Trophoblast cell (in vitro differentiated cells and primary cell): Measurements from ENCODE around the gene PTPRT.
A peak's percentile ranks its signal among the peaks of the same experiment; 100 is the strongest.

Source experiments
- DNase-seq, 2 donors: peaks; one replicate each; pipeline ENCODE4 v3.0.0-alpha.2; 2016
- H2AFZ ChIP-seq: 2 replicates; pipeline ENCODE4 v1.6.1; 2013; ENCODE audit warnings: low read length, moderate library complexity, mild to moderate bottlenecking; ENCODE audit not compliant: insufficient read depth, poor library complexity
- H2AK5ac ChIP-seq: 2 replicates; pipeline ENCODE4 v1.6.1; 2013; ENCODE audit warnings: mild to moderate bottlenecking, low read length
- H2BK120ac ChIP-seq: 2 replicates; pipeline ENCODE4 v1.6.1; 2013; ENCODE audit warnings: low read length, mild to moderate bottlenecking, moderate library complexity; ENCODE audit not compliant: insufficient read depth, poor library complexity
- H2BK12ac ChIP-seq: 2 replicates; pipeline ENCODE4 v1.6.1; 2013; ENCODE audit warnings: mild to moderate bottlenecking, low read length, moderate library complexity
- H2BK5ac ChIP-seq: 2 replicates; pipeline ENCODE4 v1.6.1; 2013; ENCODE audit warnings: low read length, low read depth, moderate library complexity, mild to moderate bottlenecking; ENCODE audit not compliant: poor library complexity
- H3K14ac ChIP-seq: 2 replicates; pipeline ENCODE4 v1.6.1; 2013; ENCODE audit warnings: mild to moderate bottlenecking, low read length
- H3K18ac ChIP-seq: 2 replicates; pipeline ENCODE4 v1.6.1; 2013; ENCODE audit warnings: mild to moderate bottlenecking, low read length
- H3K23ac ChIP-seq: 2 replicates; pipeline ENCODE4 v1.6.1; 2013; ENCODE audit warnings: low read length
- H3K27ac ChIP-seq: 2 replicates; pipeline ENCODE4 v1.5.1; 2013; ENCODE audit warnings: low read depth, mild to moderate bottlenecking, inconsistent platforms, low read length, moderate library complexity
- H3K27me3 ChIP-seq: 2 replicates; pipeline ENCODE4 v1.6.1; 2013; ENCODE audit warnings: inconsistent platforms, mild to moderate bottlenecking, low read length, moderate library complexity; ENCODE audit not compliant: insufficient read depth
- H3K36me3 ChIP-seq, 2 experiments: 1 replicate in 1 of 2; 2 replicates in 1 of 2; pipeline ENCODE4 v1.6.1; 2013; ENCODE audit warnings: low read length in 2 of 2, mild to moderate bottlenecking in 2 of 2, moderate library complexity in 1 of 2; ENCODE audit not compliant: insufficient read depth in 2 of 2, control insufficient read depth in 1 of 2
- H3K4ac ChIP-seq: 2 replicates; pipeline ENCODE4 v1.6.1; 2013; ENCODE audit warnings: low read depth, mild to moderate bottlenecking, low read length, moderate library complexity
- H3K4me1 ChIP-seq, 2 experiments: 1 replicate in 1 of 2; 2 replicates in 1 of 2; pipeline ENCODE4 v1.6.1; 2013; ENCODE audit warnings: low read length in 2 of 2, mild to moderate bottlenecking in 2 of 2, moderate library complexity in 1 of 2; ENCODE audit not compliant: insufficient read depth in 2 of 2, control insufficient read depth in 1 of 2
- H3K4me2 ChIP-seq: 2 replicates; pipeline ENCODE4 v1.6.1; 2013; ENCODE audit warnings: inconsistent platforms, mild to moderate bottlenecking, low read length, moderate library complexity
- H3K4me3 ChIP-seq: 2 replicates; pipeline ENCODE4 v1.5.1; 2013; ENCODE audit warnings: mild to moderate bottlenecking, low read depth, low read length, inconsistent platforms
- H3K79me1 ChIP-seq: one replicate; pipeline ENCODE4 v1.6.1; 2013; ENCODE audit warnings: low read length
- H3K79me2 ChIP-seq: 2 replicates; pipeline ENCODE4 v1.6.1; 2013; ENCODE audit warnings: low read length, mild to moderate bottlenecking; ENCODE audit not compliant: control insufficient read depth, insufficient read depth, poor library complexity
- H3K9ac ChIP-seq: 2 replicates; pipeline ENCODE4 v1.6.1; 2013; ENCODE audit warnings: mild to moderate bottlenecking, low read length
- H3K9me3 ChIP-seq: 2 replicates; pipeline ENCODE4 v1.6.1; 2013; ENCODE audit warnings: low read depth, mild to moderate bottlenecking, control low read depth, inconsistent platforms, low read length; ENCODE audit not compliant: insufficient read depth
- H4K12ac ChIP-seq: 2 replicates; pipeline ENCODE4 v1.6.1; 2013; ENCODE audit warnings: low read depth, mild to moderate bottlenecking, low read length, moderate library complexity
- H4K8ac ChIP-seq: 2 replicates; pipeline ENCODE4 v1.6.1; 2013; ENCODE audit warnings: low read depth, mild to moderate bottlenecking, low read length, moderate library complexity
- H4K91ac ChIP-seq: one replicate; pipeline ENCODE4 v1.6.1; 2013; ENCODE audit warnings: low read depth, mild to moderate bottlenecking, low read length, moderate library complexity
- WGBS: extraction: QIAGEN DNeasy Blood & Tissue Kit; methylation state at CpG from one replicate; pipeline ENCODE4 v1.1.7; 2013; ENCODE audit warnings: missing lambda C conversion rate; ENCODE audit not compliant: insufficient read length, insufficient coverage; ENCODE audit errors: extremely low coverage; 5-methylcytosine and 5-hydroxymethylcytosine counted together

PTPRT gene

GRCh38 chr20:43119720-43120119 is 70.0 kb downstream of the PTPRT start:
- WGBS: no CpG with 5 or more reads among the region's 2 CpGs
- H2AFZ ChIP-seq: no peak overlapping the region
- H3K14ac ChIP-seq: no peak overlapping the region

DNA sequence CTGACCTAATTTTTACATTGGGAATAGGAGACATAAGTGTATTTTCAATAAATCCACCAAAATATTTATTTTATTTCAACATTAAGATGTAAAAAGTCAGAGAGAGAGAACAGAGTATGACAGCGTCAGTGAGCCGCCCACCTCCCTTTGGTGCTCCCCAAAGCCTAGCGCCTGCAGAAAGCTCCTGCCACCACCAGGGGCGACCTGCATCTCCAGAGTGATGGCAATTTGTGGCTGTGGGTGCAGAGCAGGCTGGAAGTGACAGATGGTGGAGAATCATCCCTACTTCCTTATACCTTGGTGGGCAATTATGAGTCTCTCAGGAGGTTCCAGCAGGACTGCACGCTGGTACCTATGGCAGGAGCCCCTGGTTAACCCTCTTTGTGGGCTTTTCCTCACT is 87.3 kb downstream of the PTPRT start:
- Histone ChIP-seq H4K12ac (no peak overlapping the region), H2AK5ac (no peak overlapping the region), H3K9me3 (no peaks in the 10 kb centered on the region), H3K14ac (no peak overlapping the region), H3K79me1 (no peaks in the 10 kb centered on the region), H3K4me3 (no peak overlapping the region), H3K4me2 (no peak overlapping the region), H3K27me3 (no peaks in the 10 kb centered on the region), H3K4me1 (no peaks in the 10 kb centered on the region), H3K4ac (no peak overlapping the region), H3K23ac (no peak overlapping the region), H2AFZ (no peak overlapping the region), H3K18ac (no peak overlapping the region), H3K9ac (no peak overlapping the region), H3K27ac (no peak overlapping the region), H2BK12ac (no peak overlapping the region), H4K8ac (no peak overlapping the region), H4K91ac (no peak overlapping the region), H2BK5ac (no peak overlapping the region), H3K36me3 (no peaks in the 10 kb centered on the region), H2BK120ac (no peak overlapping the region), H3K79me2 (no peaks in the 10 kb centered on the region)
- WGBS: no CpG with 5 or more reads among the region's 5 CpGs
- DNase-seq: no peak

More at GRCh38 chr20:43119720-43120119, 70.0 kb downstream of the PTPRT start:
- Histone ChIP-seq H4K8ac (no peak overlapping the region), H3K79me2 (no peaks in the 10 kb centered on the region), H2BK12ac (no peak overlapping the region), H2AK5ac (no peak overlapping the region), H3K9me3 (no peaks in the 10 kb centered on the region), H3K4ac (no peak overlapping the region), H3K79me1 (no peaks in the 10 kb centered on the region), H3K4me1 (no peaks in the 10 kb centered on the region), H3K23ac (no peak overlapping the region), H3K4me2 (no peak overlapping the region), H4K91ac (no peak overlapping the region), H3K27ac (no peak overlapping the region), H2BK120ac (no peak overlapping the region), H3K4me3 (no peak overlapping the region), H3K36me3 (no peaks in the 10 kb centered on the region), H3K18ac (no peak overlapping the region), H3K27me3 (no peaks in the 10 kb centered on the region), H3K9ac (no peak overlapping the region), H2BK5ac (no peak overlapping the region), H4K12ac (no peak overlapping the region)
- DNase-seq: no peak

DNA sequence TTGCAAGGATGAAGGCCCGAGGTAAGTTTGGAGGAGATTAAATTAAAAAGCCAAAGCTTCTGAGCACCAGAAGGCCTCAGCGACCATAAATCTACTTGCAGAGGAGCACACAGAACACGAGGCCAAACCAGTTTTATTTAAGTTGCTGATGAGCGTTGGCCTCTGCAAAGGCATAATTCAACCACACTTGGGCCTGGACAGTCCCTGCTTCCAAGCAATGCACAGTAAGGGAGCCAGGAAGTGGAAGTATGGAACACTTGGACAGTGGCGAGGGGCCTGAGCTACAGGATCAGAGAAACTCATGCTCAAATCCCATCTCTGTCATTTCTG is 92.8 kb downstream of the PTPRT start:
- Histone ChIP-seq H3K27ac (no peak overlapping the region), H3K9me3 (peaks cover 1% of the 10 kb centered on the region), H3K4me3 (peak overlapping the region; percentile 21), H3K79me1 (no peaks in the 10 kb centered on the region), H3K23ac (no peak overlapping the region), H4K8ac (no peak overlapping the region), H2BK120ac (no peak overlapping the region), H3K18ac (no peak overlapping the region), H4K12ac (no peak overlapping the region), H4K91ac (no peak overlapping the region), H3K79me2 (no peaks in the 10 kb centered on the region), H3K4me1 (peaks cover 0 to 6% of the 10 kb centered on the region in 2 experiments), H3K14ac (no peak overlapping the region), H3K9ac (no peak overlapping the region), H2BK5ac (no peak overlapping the region), H3K4ac (no peak overlapping the region), H3K27me3 (no peaks in the 10 kb centered on the region), H3K36me3 (no peaks in the 10 kb centered on the region), H2AFZ (no peak overlapping the region), H2AK5ac (no peak overlapping the region), H2BK12ac (no peak overlapping the region), H3K4me2 (no peak overlapping the region)
- WGBS: no CpG with 5 or more reads among the region's 5 CpGs
- DNase-seq: no peak

DNA sequence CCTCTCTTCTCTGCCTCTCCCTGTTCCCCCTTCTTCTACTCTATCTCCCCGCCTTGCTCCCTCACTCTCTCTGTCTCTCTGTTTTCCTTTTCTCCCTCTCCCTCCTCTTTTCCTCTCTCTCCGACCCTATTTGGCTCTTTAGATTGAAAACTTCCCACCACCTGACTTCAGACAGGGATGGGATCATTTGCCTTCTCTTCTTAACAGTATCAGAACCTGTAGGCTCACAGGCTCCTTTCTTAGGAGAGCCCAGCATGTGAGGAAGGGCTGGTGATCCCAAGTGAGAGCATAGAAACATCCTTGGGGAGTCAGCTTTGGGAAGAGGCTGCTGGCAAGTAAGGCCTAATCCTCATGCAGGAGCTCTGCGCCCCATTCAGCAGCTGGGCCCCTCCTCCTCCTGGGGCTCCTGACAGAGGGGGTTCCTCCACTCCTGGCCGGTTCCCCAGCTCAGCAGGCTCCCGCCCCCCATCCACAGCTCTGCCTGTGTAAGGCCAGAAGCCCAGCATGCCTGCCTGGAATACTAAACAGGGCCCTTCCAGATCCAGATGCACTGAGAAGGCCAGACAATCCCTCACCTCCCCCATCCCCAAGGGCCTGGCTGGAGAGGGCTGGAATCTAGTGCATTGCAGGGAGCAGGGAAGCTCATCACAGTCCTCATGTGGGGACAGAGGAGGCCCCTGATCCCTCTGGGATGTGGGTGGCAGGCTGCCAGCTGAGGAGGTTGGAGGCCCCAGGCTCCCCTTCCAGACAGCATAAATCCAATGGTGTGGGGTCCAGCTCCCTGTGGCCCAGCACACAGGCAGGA is 93.4 kb downstream of the PTPRT start:
- no CpG with 5 or more reads among the region's 5 CpGs for WGBS
- H2AFZ ChIP-seq: no peak overlapping the region

More for the DNA sequence above, 93.4 kb downstream of the PTPRT start:
- Histone ChIP-seq H3K27me3 (no peaks in the 10 kb centered on the region), H4K91ac (no peak overlapping the region), H4K12ac (no peak overlapping the region), H3K9me3 (peaks cover 1% of the 10 kb centered on the region), H3K27ac (no peak overlapping the region), H2BK5ac (no peak overlapping the region), H3K18ac (no peak overlapping the region), H3K23ac (no peak overlapping the region), H3K79me2 (no peaks in the 10 kb centered on the region), H2AK5ac (no peak overlapping the region), H4K8ac (no peak overlapping the region), H2BK12ac (no peak overlapping the region), H3K4me3 (no peak overlapping the region), H3K4me2 (no peak overlapping the region), H3K4ac (no peak overlapping the region), H3K4me1 (peaks cover 0 to 6% of the 10 kb centered on the region in 2 experiments), H3K9ac (no peak overlapping the region), H3K36me3 (no peaks in the 10 kb centered on the region), H3K79me1 (no peaks in the 10 kb centered on the region), H3K14ac (no peak overlapping the region), H2BK120ac (no peak overlapping the region)
- DNase-seq: no peak
